Osteocyte (in vitro differentiated cells): ENCODE results near the gene ADAMTS8. TPM values are rescaled to one million over a fixed set of nuclear protein-coding genes. Genes with fewer than 3 reads are reported as not detected.

Source experiments
- DNase-seq: peaks from one replicate; pipeline ENCODE4 v3.0.0; 2021; ENCODE audit warnings: mixed read lengths; ENCODE audit not compliant: unreplicated experiment; ENCODE audit errors: extremely low spot score
- H3K27ac Mint-ChIP-seq: one replicate; pipeline ENCODE4 v1.8.0; 2021; ENCODE audit warnings: mild to moderate bottlenecking, mixed read lengths; ENCODE audit not compliant: unreplicated experiment
- H3K27me3 Mint-ChIP-seq: one replicate; pipeline ENCODE4 v1.8.0; 2021; ENCODE audit warnings: mixed read lengths; ENCODE audit not compliant: unreplicated experiment
- H3K36me3 Mint-ChIP-seq: one replicate; pipeline ENCODE4 v1.8.0; 2021; ENCODE audit warnings: mixed read lengths; ENCODE audit not compliant: unreplicated experiment
- H3K4me1 Mint-ChIP-seq: one replicate; pipeline ENCODE4 v1.8.0; 2021; ENCODE audit warnings: mixed read lengths; ENCODE audit not compliant: unreplicated experiment
- H3K4me3 Mint-ChIP-seq: one replicate; pipeline ENCODE4 v1.8.0; 2021; ENCODE audit warnings: mild to moderate bottlenecking, moderate library complexity, mixed read lengths; ENCODE audit not compliant: unreplicated experiment
- H3K9me3 Mint-ChIP-seq: one replicate; pipeline ENCODE4 v1.8.0; 2021; ENCODE audit warnings: mixed read lengths; ENCODE audit not compliant: unreplicated experiment
- CTCF ChIP-seq: fragments of 200-600 bp; sonication (generic); IDR thresholded peaks from 2 replicates; pipeline ENCODE4 v1.5.0; 2021; ENCODE audit warnings: antibody characterized with exemption, mild to moderate bottlenecking, moderate library complexity
- total RNA-seq: library from RNA; stranded (reverse); gene quantifications from 2 replicates; pipeline ENCODE4 v1.2.1, GENCODE V29; 2021

The ADAMTS8 gene
- total RNA-seq, 1 donor from 2014 or later, result 0.19 TPM

GRCh38 chr11:130390071-130390758, 38.2 kb downstream of the ADAMTS8 start:
- H3K4me3 Mint-ChIP-seq, result no peak overlapping the region
- H3K27me3 Mint-ChIP-seq, result peaks cover 42% of the 10 kb centered on the region
- TF ChIP-seq CTCF, result peak; percentile 64
- H3K4me1 Mint-ChIP-seq, result peaks cover 26% of the 10 kb centered on the region
- DNase-seq, result no peak
- no peak overlapping the region for H3K27ac Mint-ChIP-seq
- no peaks in the 10 kb centered on the region for H3K9me3 Mint-ChIP-seq
- H3K36me3 Mint-ChIP-seq, result no peaks in the 10 kb centered on the region

GRCh38 chr11:130389335-130389935, 39.0 kb downstream of the ADAMTS8 start:
- Mint-ChIP-seq H3K36me3 (no peaks in the 10 kb centered on the region), H3K4me3 (no peak overlapping the region), H3K4me1 (peaks cover 33% of the 10 kb centered on the region), H3K27me3 (peaks cover 37% of the 10 kb centered on the region), H3K9me3 (no peaks in the 10 kb centered on the region), H3K27ac (no peak overlapping the region)
- no peak for DNase-seq
- no peak for TF ChIP-seq CTCF

GRCh38 chr11:130388607-130389205, 39.7 kb downstream of the ADAMTS8 start:
- H3K36me3 Mint-ChIP-seq, result no peaks in the 10 kb centered on the region
- H3K4me1 Mint-ChIP-seq, result peaks cover 40% of the 10 kb centered on the region
- TF ChIP-seq CTCF, result no peak
- DNase-seq, result no peak
- no peak overlapping the region for H3K27ac Mint-ChIP-seq
- no peak overlapping the region for H3K4me3 Mint-ChIP-seq
- no peaks in the 10 kb centered on the region for H3K9me3 Mint-ChIP-seq
- H3K27me3 Mint-ChIP-seq, result peaks cover 32% of the 10 kb centered on the region

GRCh38 chr11:130386056-130386455, 42.4 kb downstream of the ADAMTS8 start:
- peaks cover 6% of the 10 kb centered on the region for H3K27me3 Mint-ChIP-seq
- no peak for TF ChIP-seq CTCF

More at GRCh38 chr11:130386056-130386455, 42.4 kb downstream of the ADAMTS8 start:
- Mint-ChIP-seq H3K4me3 (no peak overlapping the region), H3K36me3 (no peaks in the 10 kb centered on the region), H3K27ac (no peak overlapping the region), H3K9me3 (no peaks in the 10 kb centered on the region), H3K4me1 (peaks cover 52% of the 10 kb centered on the region)
- DNase-seq, result no peak
